HUDEP-2 (cell line): ENCODE data around the gene SLC2A4RG.

ENCODE experiments used
- DNase-seq, 76 experiments: peaks; one replicate each; lab custom pipeline; 2025; ENCODE audit not compliant: unreplicated experiment in 76 of 76; lab: John Stamatoyannopoulos, UW

SLC2A4RG gene

GRCh38 chr20:63699466-63700198 lies 39.9 kb upstream of the SLC2A4RG start:
- DNase-seq, result no peak

- DNase-seq, result no peak
These were observed 39.2 kb upstream of the SLC2A4RG start for GRCh38 chr20:63700199-63701050.

- no peak for DNase-seq
These were observed 38.6 kb upstream of the SLC2A4RG start for GRCh38 chr20:63701051-63701328.

- no peak for DNase-seq
These were observed 38.1 kb upstream of the SLC2A4RG start for GRCh38 chr20:63701329-63702035.

- DNase-seq, result no peak
These were observed 37.4 kb upstream of the SLC2A4RG start for GRCh38 chr20:63702036-63702665.

GRCh38 chr20:63702751-63703470 lies 36.7 kb upstream of the SLC2A4RG start:
- no peak for DNase-seq

GRCh38 chr20:63703471-63703975 lies 36.1 kb upstream of the SLC2A4RG start:
- DNase-seq, result no peak

GRCh38 chr20:63703976-63704748 lies 35.4 kb upstream of the SLC2A4RG start:
- no peak for DNase-seq

- DNase-seq, result no peak
These were observed 34.8 kb upstream of the SLC2A4RG start for GRCh38 chr20:63704749-63705117.

GRCh38 chr20:63705232-63706026 lies 34.1 kb upstream of the SLC2A4RG start:
- DNase-seq, result no peak

GRCh38 chr20:63706027-63706695 lies 33.4 kb upstream of the SLC2A4RG start:
- DNase-seq, result no peak

GRCh38 chr20:63706852-63707557 lies 32.6 kb upstream of the SLC2A4RG start:
- DNase-seq, result peak in 49 of 76 experiments; percentile 2 to 60 (median 27)

GRCh38 chr20:63707558-63708300 lies 31.8 kb upstream of the SLC2A4RG start, which contains the start of the genes ARFRP1 and ZGPAT:
Gene ARFRP1 (minus strand): TSS chr20:63707976. CDS start chr20:63707091, 885 bp downstream.
Gene ZGPAT (plus strand): TSS chr20:63708039. CDS start chr20:63708581, 542 bp downstream.
- peak in 72 of 76 experiments; percentile 18 to 88 (median 71) for DNase-seq

- no peak for DNase-seq
These were observed 31.1 kb upstream of the SLC2A4RG start for GRCh38 chr20:63708301-63709148.

GRCh38 chr20:63709149-63709527 lies 30.4 kb upstream of the SLC2A4RG start:
- no peak for DNase-seq
